Measurements from ENCODE around the gene OR10A2.
"Not testable (repeated sequence)": the region's sequence is repeated elsewhere in the genome, so short reads cannot be mapped to it uniquely, and the experiment has no call there.

Gene OR10A2

DNA sequence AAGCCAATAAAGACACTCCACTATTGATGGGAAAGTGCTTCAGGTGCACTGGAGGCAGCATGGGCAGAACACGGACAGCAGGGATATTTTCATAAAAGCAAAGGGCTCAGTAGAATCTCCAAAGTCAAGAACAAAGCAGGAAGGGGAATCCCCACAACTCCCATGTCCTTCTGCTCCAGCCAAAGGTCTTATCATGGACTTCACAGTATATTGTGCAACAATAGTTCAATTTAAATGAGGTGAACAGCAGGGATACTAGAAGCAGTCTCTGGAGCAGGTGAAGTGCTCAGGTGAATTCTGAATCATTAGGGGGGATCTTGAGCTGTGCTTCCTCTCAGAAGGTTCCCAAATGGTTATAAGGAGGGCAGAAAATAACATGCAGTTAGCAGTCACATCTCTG lies 36.1 kb downstream of the OR10A2 start:
- H3K4me3 ChIP-seq (ENCODE audit: low read depth, low read length), result no peak overlapping the region
- no peak for DNase-seq (ENCODE audit: low read depth)
- TF ChIP-seq CTCF (IDR thresholded peaks at IDR 0.05; ENCODE audit: insufficient read depth, low read depth, low read length, missing control alignments), result no peak

DNA sequence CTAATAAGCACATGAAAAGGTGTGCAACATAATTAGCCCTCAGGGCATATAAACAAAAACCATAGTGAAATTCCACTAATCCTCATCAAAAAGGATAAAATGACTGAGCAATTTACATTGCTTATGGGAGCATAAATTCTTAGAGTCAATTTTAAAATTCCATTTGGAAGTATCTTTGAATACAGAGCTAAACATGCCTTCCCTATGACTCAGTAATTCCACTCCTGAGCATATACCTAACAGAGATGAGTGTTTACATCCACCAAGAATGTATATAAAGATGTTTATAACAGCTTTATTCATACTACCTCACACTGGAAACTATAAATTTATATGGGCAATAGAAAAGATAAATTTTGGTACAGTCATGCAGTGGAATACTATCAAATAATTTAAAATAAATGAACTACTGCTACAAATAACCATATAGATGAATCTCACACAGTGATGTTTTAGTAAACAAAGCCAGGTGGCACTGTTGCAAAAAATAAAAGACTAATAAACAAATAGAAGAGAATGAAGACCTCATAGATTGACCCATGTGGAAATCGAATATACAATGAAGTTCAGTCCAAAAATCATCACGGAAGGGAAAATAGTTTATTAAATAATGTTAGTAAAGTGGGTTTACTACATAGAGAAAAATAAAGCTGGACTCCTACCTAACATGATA lies 37.6 kb downstream of the OR10A2 start:
- no peak for TF ChIP-seq CTCF (IDR thresholded peaks at IDR 0.05; ENCODE audit: insufficient read depth, low read depth, low read length, missing control alignments)
- no peak overlapping the region for H3K4me3 ChIP-seq (ENCODE audit: low read depth, low read length)
- no peak for DNase-seq (ENCODE audit: low read depth)

GRCh38 chr11:6904804-6905203 lies 41.9 kb downstream of the OR10A2 start:
- not testable (repeated sequence) for H3K4me3 ChIP-seq (ENCODE audit: low read depth, low read length); DNase-seq (ENCODE audit: low read depth)

DNA sequence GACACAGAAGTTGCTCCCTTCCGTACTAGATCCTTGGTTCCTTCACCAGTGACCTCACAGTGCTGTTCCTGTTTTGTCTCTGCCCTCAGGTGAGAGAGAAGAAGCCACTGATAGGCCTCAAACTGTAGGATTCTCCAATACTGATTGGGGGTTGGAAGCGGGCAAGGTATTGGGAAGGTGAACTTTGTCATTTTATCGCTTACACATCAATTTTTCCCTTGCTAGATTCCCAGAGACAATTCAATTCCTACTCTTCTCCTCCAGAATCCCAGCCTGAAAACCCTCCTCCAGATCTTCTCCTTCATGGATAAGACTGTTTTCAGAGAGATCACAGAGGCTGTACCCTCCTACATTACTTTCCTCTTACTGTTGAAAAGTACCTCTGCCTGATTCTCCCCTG lies 48.5 kb downstream of the OR10A2 start:
- TF ChIP-seq CTCF (IDR thresholded peaks at IDR 0.05; ENCODE audit: insufficient read depth, low read depth, low read length, missing control alignments), result no peak
- H3K4me3 ChIP-seq (ENCODE audit: low read depth, low read length), result no peak overlapping the region
- DNase-seq (ENCODE audit: low read depth), result no peak

DNA sequence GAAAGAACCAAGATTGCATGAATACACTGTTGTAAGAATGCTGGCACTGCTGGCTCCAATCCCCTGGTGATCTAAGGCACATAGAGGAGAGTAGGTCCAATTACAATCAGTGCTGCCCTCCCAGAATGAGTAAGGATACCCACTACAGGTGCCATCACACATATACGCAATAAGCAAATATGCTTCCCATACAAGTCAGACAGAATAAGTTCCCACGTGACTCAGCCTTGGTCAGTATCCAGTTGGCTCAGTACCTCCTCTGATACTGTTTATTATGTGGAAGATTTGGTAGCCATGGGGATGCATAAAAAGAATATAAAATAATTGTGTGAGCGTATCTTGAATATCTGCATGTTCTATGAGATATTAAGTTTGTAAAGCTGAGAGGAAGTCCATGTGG lies 49.1 kb downstream of the OR10A2 start:
- no peak for TF ChIP-seq CTCF (IDR thresholded peaks at IDR 0.05; ENCODE audit: insufficient read depth, low read depth, low read length, missing control alignments)
- no peak overlapping the region for H3K4me3 ChIP-seq (ENCODE audit: low read depth, low read length)
- DNase-seq (ENCODE audit: low read depth), result no peak

DNA sequence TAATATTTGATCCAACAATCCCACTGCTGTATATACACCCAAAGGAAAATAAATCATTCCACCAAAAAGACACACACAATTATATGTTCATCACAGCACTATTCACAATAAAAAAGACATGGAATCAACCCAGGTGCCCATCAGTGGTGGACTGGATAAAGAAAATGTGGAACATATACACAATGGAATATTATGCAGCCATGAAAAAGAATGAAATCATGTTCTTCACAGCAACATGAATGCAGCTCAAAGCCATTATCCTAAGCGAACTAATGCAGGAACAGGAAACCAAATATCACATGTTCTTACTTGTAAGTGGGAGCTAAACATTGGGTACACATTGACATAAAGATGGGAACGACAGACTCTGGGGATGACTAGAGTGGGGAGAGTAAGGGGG lies 56.8 kb downstream of the OR10A2 start:
- no peak for DNase-seq (ENCODE audit: low read depth)
- no peak for TF ChIP-seq CTCF (IDR thresholded peaks at IDR 0.05; ENCODE audit: insufficient read depth, low read depth, low read length, missing control alignments)
- no peak overlapping the region for H3K4me3 ChIP-seq (ENCODE audit: low read depth, low read length)

GRCh38 chr11:6920702-6921101 lies 57.8 kb downstream of the OR10A2 start, which contains the start of gene OR2D3:
TSS of gene OR2D3 (plus strand) at chr11:6921002. CDS start at chr11:6921002, 0 bp downstream.
- DNase-seq (ENCODE audit: low read depth), result no peak
- no peak within 1 kb of the TSS for H3K4me3 ChIP-seq (ENCODE audit: low read depth, low read length)
- TF ChIP-seq CTCF (IDR thresholded peaks at IDR 0.05; ENCODE audit: insufficient read depth, low read depth, low read length, missing control alignments), result no peak
